Measurements from ENCODE around the gene RACK1.
"Not testable (repeated sequence)": the region's sequence is repeated elsewhere in the genome, so short reads cannot be mapped to it uniquely, and the experiment has no call there.

RACK1 gene

DNA sequence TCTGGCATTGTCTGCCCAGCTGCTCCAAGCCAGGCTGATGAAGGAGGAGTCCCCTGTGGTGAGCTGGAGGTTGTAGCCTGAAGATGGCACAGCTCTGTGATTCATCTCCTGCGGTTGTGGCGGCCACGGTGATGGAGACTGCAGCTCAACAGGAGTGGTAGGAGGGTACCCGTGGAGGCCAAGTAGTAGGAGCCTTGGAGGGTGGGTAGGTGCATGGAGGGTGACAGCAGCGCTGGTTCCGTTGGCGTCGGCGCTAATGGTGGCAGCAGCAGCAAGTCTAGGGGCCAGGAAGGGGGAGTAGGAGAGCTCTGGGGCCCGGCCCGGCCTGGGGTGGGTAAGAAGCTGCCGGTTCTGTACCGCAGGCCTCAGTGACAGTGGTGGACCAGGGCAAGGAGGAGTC lies 39.6 kb upstream of the RACK1 start:
- Histone ChIP-seq H3K4me3 (ENCODE audit: low read depth, low read length, poor library complexity, severe bottlenecking) (no peak overlapping the region), H3K4me1 (ENCODE audit: insufficient read depth, low read length, severe bottlenecking) (peaks cover 8% of the 10 kb centered on the region), H3K27ac (ENCODE audit: low read depth, low read length, poor library complexity, severe bottlenecking) (no peak overlapping the region), H3K9me2 (ENCODE audit: low read depth, low read length) (no peaks in the 10 kb centered on the region), H3K4me2 (ENCODE audit: low read length) (no peak overlapping the region), H2AFZ (ENCODE audit: low read length) (no peak overlapping the region), H3K27me3 (ENCODE audit: insufficient read depth, low read length) (no peaks in the 10 kb centered on the region; the same call in 1 of the 2 replicates), H3K36me3 (ENCODE audit: insufficient read depth, low read length) (no peaks in the 10 kb centered on the region), H4K20me1 (ENCODE audit: insufficient read depth, low read length) (no peaks in the 10 kb centered on the region), H3F3A (ENCODE audit: insufficient read depth, low read length) (no peaks in the 10 kb centered on the region), H3K79me2 (ENCODE audit: insufficient read depth, low read length) (no peaks in the 10 kb centered on the region), H3K9ac (ENCODE audit: low read length) (no peak overlapping the region), H3K9me3 (ENCODE audit: low read length) (no peaks in the 10 kb centered on the region)
- TF ChIP-seq EZH2 (IDR thresholded peaks at IDR 0.05; ENCODE audit: borderline replicate concordance, low read length), result no peak
- TF ChIP-seq CTCF (IDR thresholded peaks at IDR 0.05; ENCODE audit: low read length), result no peak

GRCh38 chr5:181282874-181283273 lies 39.2 kb upstream of the RACK1 start:
- peaks cover 8% of the 10 kb centered on the region for H3K4me1 ChIP-seq (ENCODE audit: insufficient read depth, low read length, severe bottlenecking)
- H3K4me3 ChIP-seq (ENCODE audit: low read depth, low read length, poor library complexity, severe bottlenecking), result no peak overlapping the region
- H3K27ac ChIP-seq (ENCODE audit: low read depth, low read length, poor library complexity, severe bottlenecking), result no peak overlapping the region
- no peaks in the 10 kb centered on the region for H3K9me2 ChIP-seq (ENCODE audit: low read depth, low read length)
- H3K79me2 ChIP-seq (ENCODE audit: insufficient read depth, low read length), result no peaks in the 10 kb centered on the region
- H3F3A ChIP-seq (ENCODE audit: insufficient read depth, low read length), result no peaks in the 10 kb centered on the region
- no peak overlapping the region for H3K9ac ChIP-seq (ENCODE audit: low read length)
- H4K20me1 ChIP-seq (ENCODE audit: insufficient read depth, low read length), result no peaks in the 10 kb centered on the region
- no peak for TF ChIP-seq EZH2 (IDR thresholded peaks at IDR 0.05; ENCODE audit: borderline replicate concordance, low read length)
- no peak for TF ChIP-seq CTCF (IDR thresholded peaks at IDR 0.05; ENCODE audit: low read length)
- no peaks in the 10 kb centered on the region for H3K9me3 ChIP-seq (ENCODE audit: low read length)
- H2AFZ ChIP-seq (ENCODE audit: low read length), result no peak overlapping the region
- no peaks in the 10 kb centered on the region for H3K36me3 ChIP-seq (ENCODE audit: insufficient read depth, low read length)
- no peaks in the 10 kb centered on the region; the same call in 1 of the 2 replicates for H3K27me3 ChIP-seq (ENCODE audit: insufficient read depth, low read length)
- H3K4me2 ChIP-seq (ENCODE audit: low read length), result no peak overlapping the region; the same call in 1 of the 2 replicates

- not testable (repeated sequence) for H3K27ac ChIP-seq (ENCODE audit: low read depth, low read length, poor library complexity, severe bottlenecking); H3K79me2 ChIP-seq (ENCODE audit: insufficient read depth, low read length); H3K9me2 ChIP-seq (ENCODE audit: low read depth, low read length); H4K20me1 ChIP-seq (ENCODE audit: insufficient read depth, low read length); H3K36me3 ChIP-seq (ENCODE audit: insufficient read depth, low read length); H3K4me1 ChIP-seq (ENCODE audit: insufficient read depth, low read length, severe bottlenecking); H2AFZ ChIP-seq (ENCODE audit: low read length); H3K9ac ChIP-seq (ENCODE audit: low read length); H3K27me3 ChIP-seq (ENCODE audit: insufficient read depth, low read length); H3F3A ChIP-seq (ENCODE audit: insufficient read depth, low read length); H3K9me3 ChIP-seq (ENCODE audit: low read length)
- Histone ChIP-seq H3K4me3 (ENCODE audit: low read depth, low read length, poor library complexity, severe bottlenecking) (peak overlapping the region; percentile 63), H3K4me2 (ENCODE audit: low read length) (peak overlapping the region; percentile 61; the same call in 1 of the 2 replicates)
Measured at GRCh38 chr5:181282415-181282814, 38.7 kb upstream of the RACK1 start.

GRCh38 chr5:181281984-181282316 lies 38.2 kb upstream of the RACK1 start:
- H4K20me1 ChIP-seq (ENCODE audit: insufficient read depth, low read length), result no peaks in the 10 kb centered on the region
- no peaks in the 10 kb centered on the region for H3K9me2 ChIP-seq (ENCODE audit: low read depth, low read length)
- H3K9me3 ChIP-seq (ENCODE audit: low read length), result no peaks in the 10 kb centered on the region
- H3K27me3 ChIP-seq (ENCODE audit: insufficient read depth, low read length), result no peaks in the 10 kb centered on the region; the same call in 1 of the 2 replicates
- no peak overlapping the region for H3K27ac ChIP-seq (ENCODE audit: low read depth, low read length, poor library complexity, severe bottlenecking)
- H3K79me2 ChIP-seq (ENCODE audit: insufficient read depth, low read length), result no peaks in the 10 kb centered on the region
- no peaks in the 10 kb centered on the region for H3F3A ChIP-seq (ENCODE audit: insufficient read depth, low read length)
- peak overlapping the region; percentile 39; the same call in 1 of the 2 replicates for H3K9ac ChIP-seq (ENCODE audit: low read length)
- H3K4me2 ChIP-seq (ENCODE audit: low read length), result peak overlapping the region; percentile 61; the same call in 1 of the 2 replicates
- TF ChIP-seq EZH2 (IDR thresholded peaks at IDR 0.05; ENCODE audit: borderline replicate concordance, low read length), result no peak
- peak overlapping the region; percentile 63 for H3K4me3 ChIP-seq (ENCODE audit: low read depth, low read length, poor library complexity, severe bottlenecking)
- no peaks in the 10 kb centered on the region for H3K36me3 ChIP-seq (ENCODE audit: insufficient read depth, low read length)
- H2AFZ ChIP-seq (ENCODE audit: low read length), result no peak overlapping the region
- H3K4me1 ChIP-seq (ENCODE audit: insufficient read depth, low read length, severe bottlenecking), result peaks cover 5% of the 10 kb centered on the region

All from OCI-LY1 (cell line).